Muscle layer of colon (tissue), 2 donors: Measurements from ENCODE around the gene GPRIN3.
"Not testable (repeated sequence)": the region's sequence is repeated elsewhere in the genome, so short reads cannot be mapped to it uniquely, and the experiment has no call there.

ENCODE experiments used
- H3K27ac ChIP-seq: one replicate; pipeline ENCODE4 v1.7.0; 2013; ENCODE audit warnings: low read depth, mild to moderate bottlenecking, low read length, moderate library complexity
- H3K27me3 ChIP-seq, 2 donors: one replicate each; pipeline ENCODE4 v1.7.0; 2013; ENCODE audit warnings: low read length in 2 of 2, mild to moderate bottlenecking in 2 of 2; ENCODE audit not compliant: insufficient read depth in 2 of 2, control insufficient read depth in 1 of 2
- H3K36me3 ChIP-seq: one replicate; pipeline ENCODE4 v1.7.0; 2013; ENCODE audit warnings: mild to moderate bottlenecking, low read length; ENCODE audit not compliant: insufficient read depth
- H3K4me1 ChIP-seq: one replicate; pipeline ENCODE4 v1.7.0; 2013; ENCODE audit warnings: mild to moderate bottlenecking, low read length; ENCODE audit not compliant: insufficient read depth
- H3K4me3 ChIP-seq, 2 donors: one replicate each; pipeline ENCODE4 v1.7.0; 2013; ENCODE audit warnings: low read length in 2 of 2, low read depth in 1 of 2, mild to moderate bottlenecking in 1 of 2, moderate library complexity in 1 of 2
- H3K9ac ChIP-seq: one replicate; pipeline ENCODE4 v1.7.0; 2013; ENCODE audit warnings: low read length
- H3K9me3 ChIP-seq: one replicate; pipeline ENCODE4 v1.7.0; 2013; ENCODE audit warnings: mild to moderate bottlenecking, low read length
- donor health status: abdominal sarcoma.
- donor health status: Adenocarcinoma of cecum.

Gene GPRIN3

GRCh38 chr4:89311433-89311832 lies 3.8 kb upstream of the GPRIN3 start:
- H3K27ac ChIP-seq, result no peak overlapping the region
- peaks cover 5% of the 10 kb centered on the region for H3K4me1 ChIP-seq
- no peaks in the 10 kb centered on the region for H3K27me3 ChIP-seq
- H3K36me3 ChIP-seq, result no peaks in the 10 kb centered on the region
- H3K4me3 ChIP-seq, result no peak overlapping the region
- no peak overlapping the region for H3K9ac ChIP-seq
- H3K9me3 ChIP-seq, result no peaks in the 10 kb centered on the region

GRCh38 chr4:89309154-89309553 lies 1.6 kb upstream of the GPRIN3 start:
- H3K4me1 ChIP-seq, H3K9ac ChIP-seq, H3K27me3 ChIP-seq, H3K36me3 ChIP-seq, H3K4me3 ChIP-seq, H3K9me3 ChIP-seq, H3K27ac ChIP-seq: not testable (repeated sequence)

- Histone ChIP-seq H3K27ac (no peak overlapping the region), H3K9ac (no peak overlapping the region)
Observed at GRCh38 chr4:89308161-89308500, 531 bp upstream of the GPRIN3 start.

GRCh38 chr4:89307178-89307445 lies 488 bp downstream of the GPRIN3 start:
- Histone ChIP-seq H3K27ac (no peak overlapping the region), H3K4me1 (no peaks in the 10 kb centered on the region)

More at GRCh38 chr4:89308161-89308500, 531 bp upstream of the GPRIN3 start:
- Histone ChIP-seq H3K36me3 (no peaks in the 10 kb centered on the region), H3K27me3 (no peaks in the 10 kb centered on the region), H3K4me1 (no peaks in the 10 kb centered on the region), H3K4me3 (peak overlapping the region; percentile 53 to 61), H3K9me3 (no peaks in the 10 kb centered on the region)

GRCh38 chr4:89306486-89307177 lies 968 bp downstream of the GPRIN3 start:
- Histone ChIP-seq H3K27me3 (no peaks in the 10 kb centered on the region), H3K36me3 (no peaks in the 10 kb centered on the region), H3K9me3 (no peaks in the 10 kb centered on the region), H3K4me1 (no peaks in the 10 kb centered on the region), H3K9ac (no peak overlapping the region), H3K27ac (no peak overlapping the region), H3K4me3 (no peak overlapping the region)

More at GRCh38 chr4:89307178-89307445, 488 bp downstream of the GPRIN3 start:
- no peak overlapping the region for H3K9ac ChIP-seq
- no peaks in the 10 kb centered on the region for H3K27me3 ChIP-seq
- no peaks in the 10 kb centered on the region for H3K36me3 ChIP-seq
- H3K4me3 ChIP-seq, result peak overlapping the region; percentile 53 to 61
- H3K9me3 ChIP-seq, result no peaks in the 10 kb centered on the region

GRCh38 chr4:89305712-89306437 lies 1.7 kb downstream of the GPRIN3 start:
- Histone ChIP-seq H3K9ac (no peak overlapping the region), H3K36me3 (no peaks in the 10 kb centered on the region), H3K9me3 (no peaks in the 10 kb centered on the region), H3K4me3 (no peak overlapping the region), H3K27ac (no peak overlapping the region), H3K27me3 (no peaks in the 10 kb centered on the region), H3K4me1 (no peaks in the 10 kb centered on the region)

GRCh38 chr4:89305028-89305427 lies 2.6 kb downstream of the GPRIN3 start:
- Histone ChIP-seq H3K9ac (no peak overlapping the region), H3K4me3 (no peak overlapping the region), H3K27ac (no peak overlapping the region), H3K9me3 (no peaks in the 10 kb centered on the region), H3K4me1 (no peaks in the 10 kb centered on the region), H3K36me3 (no peaks in the 10 kb centered on the region), H3K27me3 (no peaks in the 10 kb centered on the region)

GRCh38 chr4:89303814-89304388 lies 3.7 kb downstream of the GPRIN3 start:
- H3K27ac ChIP-seq, result no peak overlapping the region
- no peak overlapping the region for H3K4me3 ChIP-seq
- H3K27me3 ChIP-seq, result no peaks in the 10 kb centered on the region
- no peak overlapping the region for H3K9ac ChIP-seq
- H3K36me3 ChIP-seq, result no peaks in the 10 kb centered on the region
- no peaks in the 10 kb centered on the region for H3K9me3 ChIP-seq
- H3K4me1 ChIP-seq, result no peaks in the 10 kb centered on the region

GRCh38 chr4:89303177-89303576 lies 4.4 kb downstream of the GPRIN3 start:
- no peak overlapping the region for H3K27ac ChIP-seq
- no peaks in the 10 kb centered on the region for H3K4me1 ChIP-seq

GRCh38 chr4:89301902-89302301 lies 5.7 kb downstream of the GPRIN3 start:
- Histone ChIP-seq H3K36me3 (no peaks in the 10 kb centered on the region), H3K9me3 (no peaks in the 10 kb centered on the region), H3K4me3 (no peak overlapping the region), H3K9ac (no peak overlapping the region), H3K27ac (no peak overlapping the region), H3K27me3 (no peaks in the 10 kb centered on the region), H3K4me1 (no peaks in the 10 kb centered on the region)

More at GRCh38 chr4:89303177-89303576, 4.4 kb downstream of the GPRIN3 start:
- Histone ChIP-seq H3K36me3 (no peaks in the 10 kb centered on the region), H3K9me3 (no peaks in the 10 kb centered on the region), H3K9ac (no peak overlapping the region), H3K4me3 (no peak overlapping the region), H3K27me3 (no peaks in the 10 kb centered on the region)

- H3K9me3 ChIP-seq, result no peaks in the 10 kb centered on the region
- no peak overlapping the region for H3K9ac ChIP-seq
- H3K4me3 ChIP-seq, result no peak overlapping the region
- no peaks in the 10 kb centered on the region for H3K36me3 ChIP-seq
- no peaks in the 10 kb centered on the region for H3K27me3 ChIP-seq
- H3K4me1 ChIP-seq, result no peaks in the 10 kb centered on the region
- no peak overlapping the region for H3K27ac ChIP-seq
Observed at GRCh38 chr4:89301003-89301402, 6.6 kb downstream of the GPRIN3 start.

GRCh38 chr4:89300499-89300898 lies 7.1 kb downstream of the GPRIN3 start:
- H3K4me1 ChIP-seq, result no peaks in the 10 kb centered on the region
- H3K27me3 ChIP-seq, result no peaks in the 10 kb centered on the region
- no peak overlapping the region for H3K9ac ChIP-seq

More at GRCh38 chr4:89300499-89300898, 7.1 kb downstream of the GPRIN3 start:
- Histone ChIP-seq H3K4me3 (no peak overlapping the region), H3K27ac (no peak overlapping the region), H3K36me3 (no peaks in the 10 kb centered on the region), H3K9me3 (no peaks in the 10 kb centered on the region)
